ENCODE data around the gene PCDHB3.
"Not testable (repeated sequence)": the region's sequence is repeated elsewhere in the genome, so short reads cannot be mapped to it uniquely, and the experiment has no call there.

The PCDHB3 gene

DNA sequence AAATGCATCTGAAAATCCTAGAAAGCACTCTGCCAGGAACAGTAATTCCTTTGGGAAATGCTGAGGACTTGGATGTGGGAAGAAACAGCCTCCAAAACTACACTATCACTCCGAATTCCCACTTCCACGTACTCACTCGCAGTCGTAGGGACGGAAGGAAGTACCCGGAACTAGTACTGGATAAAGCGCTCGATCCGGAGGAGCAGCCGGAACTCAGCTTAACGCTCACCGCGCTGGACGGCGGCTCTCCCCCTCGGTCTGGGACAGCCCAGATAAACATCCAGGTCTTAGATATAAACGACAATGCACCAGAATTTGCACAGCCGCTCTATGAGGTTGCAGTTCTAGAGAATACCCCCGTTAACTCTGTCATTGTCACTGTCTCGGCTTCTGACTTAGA, 786 bp downstream of the PCDHB3 start:
- TF ChIP-seq TAF1 (IDR thresholded peaks at IDR 0.05; ENCODE audit: low read depth, low read length), result no peak
- no peak for TF ChIP-seq PAX5 (IDR thresholded peaks at IDR 0.05; ENCODE audit: insufficient read depth, low read length, severe bottlenecking)
- TF ChIP-seq POU2F2 (IDR thresholded peaks at IDR 0.05; ENCODE audit: low read depth, low read length), result no peak
- TF ChIP-seq POLR2AphosphoS5 (IDR thresholded peaks at IDR 0.05; ENCODE audit: low read depth, low read length), result no peak
- no peak for TF ChIP-seq SPI1 (IDR thresholded peaks at IDR 0.05; ENCODE audit: low read depth, low read length)
- TF ChIP-seq POLR2A (IDR thresholded peaks at IDR 0.05; ENCODE audit: low read depth, low read length), result no peak
- FAIRE-seq (no peak), DNase-seq (ENCODE audit: insufficient read length, low spot score) (no peak)

DNA sequence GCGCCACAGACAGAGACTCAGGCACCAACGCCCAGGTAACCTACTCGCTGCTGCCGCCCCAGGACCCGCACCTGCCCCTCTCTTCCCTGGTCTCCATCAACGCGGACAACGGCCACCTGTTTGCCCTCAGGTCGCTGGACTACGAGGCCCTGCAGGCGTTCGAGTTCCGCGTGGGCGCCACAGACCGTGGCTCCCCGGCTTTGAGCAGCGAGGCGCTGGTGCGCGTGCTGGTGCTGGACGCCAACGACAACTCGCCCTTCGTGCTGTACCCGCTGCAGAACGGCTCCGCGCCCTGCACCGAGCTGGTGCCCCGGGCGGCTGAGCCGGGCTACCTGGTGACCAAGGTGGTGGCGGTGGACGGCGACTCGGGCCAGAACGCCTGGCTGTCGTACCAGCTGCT, 1.8 kb downstream of the PCDHB3 start:
- not testable (repeated sequence) for FAIRE-seq; DNase-seq (ENCODE audit: insufficient read length, low spot score)

DNA sequence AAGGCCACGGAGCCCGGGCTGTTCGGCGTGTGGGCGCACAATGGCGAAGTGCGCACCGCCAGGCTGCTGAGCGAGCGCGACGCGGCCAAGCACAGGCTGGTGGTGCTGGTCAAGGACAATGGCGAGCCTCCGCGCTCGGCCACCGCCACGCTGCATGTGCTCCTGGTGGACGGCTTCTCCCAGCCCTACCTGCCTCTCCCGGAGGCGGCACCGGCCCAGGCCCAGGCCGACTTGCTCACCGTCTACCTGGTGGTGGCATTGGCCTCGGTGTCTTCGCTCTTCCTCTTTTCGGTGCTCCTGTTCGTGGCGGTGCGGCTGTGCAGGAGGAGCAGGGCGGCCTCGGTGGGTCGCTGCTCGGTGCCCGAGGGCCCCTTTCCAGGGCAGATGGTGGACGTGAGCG, 2.2 kb downstream of the PCDHB3 start:
- not testable (repeated sequence) for DNase-seq (ENCODE audit: insufficient read length, low spot score); FAIRE-seq

DNA sequence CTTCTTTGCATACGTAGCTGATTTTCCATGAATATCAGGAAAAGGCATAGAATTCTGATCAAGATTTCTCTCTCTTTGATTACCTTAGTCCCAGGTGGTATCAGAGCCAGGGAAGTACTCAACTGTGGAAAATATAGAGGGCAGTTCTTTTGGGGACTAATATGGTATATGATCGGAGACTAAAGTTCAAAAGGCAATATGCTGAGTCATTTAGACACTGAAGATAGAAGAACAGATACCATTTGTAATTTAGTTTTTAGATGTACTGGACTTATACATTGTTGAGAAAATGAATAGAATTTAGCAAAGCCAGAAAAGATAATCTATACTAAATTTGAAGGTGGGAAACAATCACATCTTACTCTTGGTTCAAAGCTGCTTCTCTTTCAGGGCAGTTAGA, 5.1 kb downstream of the PCDHB3 start:
- FAIRE-seq, result no peak
- TF ChIP-seq PAX5 (IDR thresholded peaks at IDR 0.05; ENCODE audit: insufficient read depth, low read length, severe bottlenecking), result no peak
- TF ChIP-seq SPI1 (IDR thresholded peaks at IDR 0.05; ENCODE audit: low read depth, low read length), result no peak
- TF ChIP-seq POLR2A (IDR thresholded peaks at IDR 0.05; ENCODE audit: low read depth, low read length), result no peak
- TF ChIP-seq POU2F2 (IDR thresholded peaks at IDR 0.05; ENCODE audit: low read depth, low read length), result no peak
- no peak for TF ChIP-seq POLR2AphosphoS5 (IDR thresholded peaks at IDR 0.05; ENCODE audit: low read depth, low read length)
- TF ChIP-seq TAF1 (IDR thresholded peaks at IDR 0.05; ENCODE audit: low read depth, low read length), result no peak

DNA sequence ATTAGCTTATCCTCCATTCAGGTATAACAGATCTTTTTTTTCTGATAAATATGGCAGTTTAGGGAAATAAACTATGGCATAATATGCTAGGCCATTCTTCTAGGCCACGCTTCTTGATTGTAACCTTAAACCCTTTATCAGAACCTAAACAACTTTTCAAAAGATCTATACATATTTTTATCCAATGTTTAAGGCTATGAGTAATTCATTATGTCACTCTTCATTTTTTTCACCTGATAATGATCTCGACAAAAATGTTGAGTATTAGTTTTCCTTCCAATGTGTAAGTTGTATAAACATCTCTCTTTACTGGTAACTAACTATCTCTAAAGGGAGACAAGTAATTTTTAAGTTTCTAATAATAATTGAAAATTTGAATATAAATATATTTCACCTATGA, 19.0 kb downstream of the PCDHB3 start:
- no peak for FAIRE-seq
- TF ChIP-seq POLR2AphosphoS5 (IDR thresholded peaks at IDR 0.05; ENCODE audit: low read depth, low read length) (no peak), TAF1 (IDR thresholded peaks at IDR 0.05; ENCODE audit: low read depth, low read length) (no peak), SPI1 (IDR thresholded peaks at IDR 0.05; ENCODE audit: low read depth, low read length) (no peak), PAX5 (IDR thresholded peaks at IDR 0.05; ENCODE audit: insufficient read depth, low read length, severe bottlenecking) (no peak), POLR2A (IDR thresholded peaks at IDR 0.05; ENCODE audit: low read depth, low read length) (no peak), POU2F2 (IDR thresholded peaks at IDR 0.05; ENCODE audit: low read depth, low read length) (no peak)
- no peak for DNase-seq (ENCODE audit: insufficient read length, low spot score)

More for the DNA sequence above, 5.1 kb downstream of the PCDHB3 start:
- DNase-seq (ENCODE audit: insufficient read length, low spot score), result no peak

DNA sequence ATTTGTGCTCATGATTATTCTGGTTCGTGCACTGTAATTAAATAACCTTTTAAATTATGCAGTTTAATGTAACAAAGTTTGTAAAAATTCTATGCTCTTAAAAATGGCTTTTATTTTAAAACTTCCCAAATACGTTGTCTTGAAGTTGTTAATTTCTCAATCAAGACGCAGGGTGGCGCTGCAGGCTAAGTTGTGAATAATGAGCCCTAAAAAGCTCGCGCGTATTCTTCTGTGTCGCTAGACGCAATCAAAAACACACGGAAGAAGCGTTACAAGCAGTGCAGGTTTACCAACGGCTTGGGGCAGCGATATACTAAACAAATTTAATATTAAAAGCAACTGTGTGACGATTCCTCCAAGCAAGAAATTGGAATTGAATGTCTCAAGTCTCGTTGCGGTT, 21.3 kb downstream of the PCDHB3 start, which contains the start of gene PCDHB4:
PCDHB4 (plus strand) TSS at position 256 of the 400 bp plus-strand sequence. CDS start 181 bp downstream, outside the sequence.
- no peak for TF ChIP-seq POU2F2 (IDR thresholded peaks at IDR 0.05; ENCODE audit: low read depth, low read length)
- no peak for TF ChIP-seq TAF1 (IDR thresholded peaks at IDR 0.05; ENCODE audit: low read depth, low read length)
- FAIRE-seq, result no peak
- DNase-seq (ENCODE audit: insufficient read length, low spot score), result no peak

DNA sequence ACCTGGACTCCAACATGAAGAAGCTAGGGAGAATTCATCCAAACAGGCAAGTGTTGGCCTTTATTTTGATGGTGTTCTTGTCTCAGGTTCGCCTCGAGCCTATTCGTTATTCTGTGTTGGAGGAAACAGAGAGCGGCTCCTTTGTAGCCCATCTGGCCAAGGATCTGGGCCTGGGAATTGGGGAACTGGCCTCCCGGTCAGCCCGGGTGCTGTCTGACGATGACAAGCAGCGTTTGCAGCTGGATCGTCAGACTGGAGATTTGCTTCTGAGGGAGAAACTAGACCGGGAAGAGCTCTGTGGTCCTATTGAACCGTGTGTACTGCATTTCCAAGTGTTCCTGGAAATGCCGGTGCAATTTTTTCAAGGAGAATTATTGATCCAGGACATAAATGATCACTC, 21.7 kb downstream of the PCDHB3 start:
- DNase-seq (ENCODE audit: insufficient read length, low spot score), result no peak
- no peak for TF ChIP-seq SPI1 (IDR thresholded peaks at IDR 0.05; ENCODE audit: low read depth, low read length)
- no peak for TF ChIP-seq PAX5 (IDR thresholded peaks at IDR 0.05; ENCODE audit: insufficient read depth, low read length, severe bottlenecking)
- TF ChIP-seq POU2F2 (IDR thresholded peaks at IDR 0.05; ENCODE audit: low read depth, low read length), result no peak
- TF ChIP-seq POLR2AphosphoS5 (IDR thresholded peaks at IDR 0.05; ENCODE audit: low read depth, low read length), result no peak
- no peak for TF ChIP-seq POLR2A (IDR thresholded peaks at IDR 0.05; ENCODE audit: low read depth, low read length)
- no peak for TF ChIP-seq TAF1 (IDR thresholded peaks at IDR 0.05; ENCODE audit: low read depth, low read length)
- no peak for FAIRE-seq

DNA sequence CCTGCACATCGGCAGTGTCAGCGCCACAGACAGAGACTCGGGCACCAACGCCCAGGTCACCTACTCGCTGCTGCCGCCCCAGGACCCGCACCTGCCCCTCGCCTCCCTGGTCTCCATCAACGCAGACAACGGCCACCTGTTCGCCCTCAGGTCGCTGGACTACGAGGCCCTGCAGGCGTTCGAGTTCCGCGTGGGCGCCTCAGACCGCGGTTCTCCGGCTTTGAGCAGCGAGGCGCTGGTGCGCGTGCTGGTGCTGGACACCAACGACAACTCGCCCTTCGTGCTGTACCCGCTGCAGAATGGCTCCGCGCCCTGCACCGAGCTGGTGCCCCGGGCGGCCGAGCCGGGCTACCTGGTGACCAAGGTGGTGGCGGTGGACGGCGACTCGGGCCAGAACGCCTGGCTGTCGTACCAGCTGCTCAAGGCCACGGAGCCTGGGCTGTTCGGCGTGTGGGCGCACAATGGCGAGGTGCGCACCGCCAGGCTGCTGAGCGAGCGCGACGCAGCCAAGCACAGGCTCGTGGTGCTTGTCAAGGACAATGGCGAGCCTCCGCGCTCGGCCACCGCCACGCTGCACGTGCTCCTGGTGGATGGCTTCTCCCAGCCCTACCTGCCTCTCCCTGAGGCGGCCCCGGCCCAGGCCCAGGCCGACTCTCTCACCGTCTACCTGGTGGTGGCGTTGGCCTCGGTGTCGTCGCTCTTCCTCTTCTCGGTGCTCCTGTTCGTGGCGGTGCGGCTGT, 23.3 kb downstream of the PCDHB3 start:
- FAIRE-seq; DNase-seq (ENCODE audit: insufficient read length, low spot score): not testable (repeated sequence)

DNA sequence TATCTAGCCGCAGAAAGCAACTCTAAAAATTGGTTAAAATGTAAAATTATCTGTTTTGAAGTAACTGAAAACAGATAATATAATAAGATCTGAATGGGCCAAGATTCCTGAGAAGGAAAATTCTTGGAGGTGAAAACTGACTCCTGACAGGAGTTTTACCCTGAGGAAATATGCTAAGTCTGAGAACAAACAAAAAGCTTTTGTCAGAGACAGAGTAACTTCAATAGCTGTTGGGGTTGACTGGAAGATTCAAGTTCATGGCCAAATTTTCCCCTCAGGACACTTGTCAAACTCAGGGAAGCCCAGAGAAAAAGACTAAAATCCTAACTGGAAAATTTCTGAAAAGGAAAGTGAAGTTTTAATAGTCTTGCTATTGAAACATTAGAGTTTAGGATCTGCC, 27.0 kb downstream of the PCDHB3 start:
- TF ChIP-seq POU2F2 (IDR thresholded peaks at IDR 0.05; ENCODE audit: low read depth, low read length) (no peak), POLR2A (IDR thresholded peaks at IDR 0.05; ENCODE audit: low read depth, low read length) (no peak), PAX5 (IDR thresholded peaks at IDR 0.05; ENCODE audit: insufficient read depth, low read length, severe bottlenecking) (no peak), TAF1 (IDR thresholded peaks at IDR 0.05; ENCODE audit: low read depth, low read length) (no peak), POLR2AphosphoS5 (IDR thresholded peaks at IDR 0.05; ENCODE audit: low read depth, low read length) (no peak), SPI1 (IDR thresholded peaks at IDR 0.05; ENCODE audit: low read depth, low read length) (no peak)
- FAIRE-seq (no peak), DNase-seq (ENCODE audit: insufficient read length, low spot score) (no peak)

DNA sequence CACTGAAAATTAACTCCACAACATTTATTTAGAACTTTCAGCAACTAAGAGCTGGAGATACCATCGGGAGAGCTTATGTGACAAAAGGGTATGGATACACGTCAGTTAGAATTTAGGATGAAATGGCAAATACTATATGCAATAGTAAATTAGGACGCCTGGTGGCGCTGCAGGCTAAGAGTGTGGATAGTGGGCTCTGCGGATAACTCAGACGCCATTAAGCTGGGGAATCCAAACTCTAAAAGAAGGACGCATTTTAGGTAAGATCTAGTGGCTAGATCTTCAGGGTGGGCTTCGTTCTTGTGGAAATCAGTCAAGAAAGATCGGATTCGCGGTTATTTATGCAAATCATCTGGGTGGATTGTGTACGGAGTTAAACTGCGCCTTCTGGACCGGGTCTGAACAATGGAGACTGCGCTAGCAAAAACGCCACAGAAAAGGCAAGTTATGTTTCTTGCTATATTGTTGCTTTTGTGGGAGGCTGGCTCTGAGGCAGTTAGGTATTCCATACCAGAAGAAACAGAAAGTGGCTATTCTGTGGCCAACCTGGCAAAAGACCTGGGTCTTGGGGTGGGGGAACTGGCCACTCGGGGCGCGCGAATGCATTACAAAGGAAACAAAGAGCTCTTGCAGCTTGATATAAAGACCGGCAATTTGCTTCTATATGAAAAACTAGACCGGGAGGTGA, 34.9 kb downstream of the PCDHB3 start, which contains the start of gene PCDHB5:
PCDHB5 (plus strand) TSS at position 177 of the 688 bp plus-strand sequence; CDS start at position 406, 229 bp downstream.
- FAIRE-seq (no peak), DNase-seq (ENCODE audit: insufficient read length, low spot score) (no peak)
- TF ChIP-seq POLR2A (IDR thresholded peaks at IDR 0.05; ENCODE audit: low read depth, low read length) (no peak), TAF1 (IDR thresholded peaks at IDR 0.05; ENCODE audit: low read depth, low read length) (no peak), SPI1 (IDR thresholded peaks at IDR 0.05; ENCODE audit: low read depth, low read length) (no peak), POLR2AphosphoS5 (IDR thresholded peaks at IDR 0.05; ENCODE audit: low read depth, low read length) (no peak), POU2F2 (IDR thresholded peaks at IDR 0.05; ENCODE audit: low read depth, low read length) (no peak), PAX5 (IDR thresholded peaks at IDR 0.05; ENCODE audit: insufficient read depth, low read length, severe bottlenecking) (no peak)
